Astrocyte of the spinal cord (primary cell): ENCODE data around the gene POLR3H.

Source experiments
- DNase-seq: peaks from one replicate; pipeline ENCODE4 v3.0.0; 2011; ENCODE audit warnings: low read depth, low spot score
- H3K4me3 ChIP-seq: 2 replicates; pipeline ENCODE4 v1.5.1; 2011; ENCODE audit warnings: low read depth, mild to moderate bottlenecking, low read length, moderate library complexity
- CTCF ChIP-seq: IDR thresholded peaks from 2 replicates; pipeline ENCODE4 v1.5.1; 2012; ENCODE audit warnings: low read depth, mild to moderate bottlenecking, low read length, inconsistent platforms
- in situ Hi-C: cut with HindIII; loops from 2 replicates; pipeline ENCODE4 v1.10.0; 2017; ENCODE audit warnings: low sequenced_read_pairs

Gene POLR3H

GRCh38 chr22:41526830-41527799, 17.2 kb downstream of the POLR3H start:
- no peak for DNase-seq
- in situ Hi-C loops = no loop called here
- no peak overlapping the region for H3K4me3 ChIP-seq
- peak; percentile 89 for TF ChIP-seq CTCF

GRCh38 chr22:41526226-41526829, 17.9 kb downstream of the POLR3H start:
- TF ChIP-seq CTCF = no peak
- in situ Hi-C loops = no loop called here

GRCh38 chr22:41525450-41526225, 18.6 kb downstream of the POLR3H start:
- TF ChIP-seq CTCF = no peak
- in situ Hi-C loops = no loop called here
- no peak for DNase-seq
- H3K4me3 ChIP-seq = no peak overlapping the region

More at GRCh38 chr22:41526226-41526829, 17.9 kb downstream of the POLR3H start:
- DNase-seq = no peak
- no peak overlapping the region for H3K4me3 ChIP-seq

GRCh38 chr22:41524809-41525449, 19.3 kb downstream of the POLR3H start:
- in situ Hi-C loops = no loop called here
- DNase-seq = no peak
- H3K4me3 ChIP-seq = no peak overlapping the region
- TF ChIP-seq CTCF = no peak

GRCh38 chr22:41524251-41524661, 20.0 kb downstream of the POLR3H start:
- in situ Hi-C loops = no loop called here
- TF ChIP-seq CTCF = no peak
- no peak for DNase-seq
- H3K4me3 ChIP-seq = no peak overlapping the region
